IPS-11a (cell line): ENCODE results near the gene CHAF1B.

Source experiments
- H3K4me3 ChIP-seq: one replicate; pipeline ENCODE4 v1.5.1; 2013; ENCODE audit warnings: low read depth, low read length, control low read depth

CHAF1B gene

DNA sequence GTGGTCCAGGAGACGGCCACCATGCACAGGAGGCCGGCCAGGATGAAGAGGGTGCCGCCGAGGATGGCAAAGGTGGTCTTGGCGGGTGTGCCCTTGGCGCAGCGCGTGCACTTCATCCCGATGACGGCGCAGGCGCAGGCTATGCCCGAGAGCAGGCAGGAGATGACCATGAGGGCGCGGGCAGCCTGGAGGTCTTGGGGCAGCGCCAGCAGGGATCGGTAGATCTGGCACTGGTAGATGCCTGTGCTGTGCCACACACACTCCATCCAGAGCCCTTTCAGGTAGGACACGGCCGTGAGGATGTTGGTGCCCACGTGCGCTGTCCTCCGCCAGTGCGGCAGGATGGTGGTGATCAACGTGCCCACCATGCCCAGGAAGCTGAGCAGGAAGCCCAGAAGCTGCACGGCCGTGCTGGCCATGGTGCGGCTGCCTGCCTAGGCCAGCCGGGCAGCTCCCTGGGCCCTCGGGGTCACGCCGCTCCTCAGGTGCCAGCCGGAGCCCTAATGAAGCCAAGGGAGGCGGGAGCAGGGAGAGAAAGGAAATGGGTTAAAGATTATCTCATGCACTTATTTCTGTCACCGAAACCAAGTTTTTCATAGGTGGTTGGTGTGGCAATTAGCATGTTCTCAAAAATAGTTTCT is 76.2 kb downstream of the CHAF1B start:
- no peak overlapping the region for H3K4me3 ChIP-seq

DNA sequence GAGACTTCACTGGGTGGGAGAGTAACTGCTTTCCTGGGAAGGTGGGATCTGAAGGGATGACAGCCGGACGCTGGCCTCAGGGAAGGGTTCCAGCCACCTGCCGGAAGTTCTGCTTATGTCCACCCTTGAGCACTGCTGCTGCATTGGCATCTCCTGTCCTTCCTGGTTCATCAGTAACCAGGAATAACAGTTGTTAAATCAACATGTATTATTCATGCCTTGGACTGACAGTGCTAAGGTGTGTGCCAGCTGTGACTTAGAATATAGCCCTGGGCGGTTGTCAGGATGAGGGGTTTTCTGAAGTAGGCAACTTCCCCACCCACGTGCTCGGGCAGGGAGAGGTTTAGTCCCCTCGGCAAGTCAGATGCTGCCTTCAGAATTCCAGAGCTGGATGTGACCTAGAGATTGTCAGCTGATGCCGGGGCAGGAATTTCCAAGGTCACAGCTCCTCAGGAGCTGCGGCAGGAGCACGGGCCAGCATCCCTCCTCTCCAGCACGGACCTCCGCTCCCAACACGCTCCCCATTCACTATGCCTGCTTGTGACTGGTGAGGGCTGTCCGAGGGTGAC is 76.8 kb downstream of the CHAF1B start:
- H3K4me3 ChIP-seq, result no peak overlapping the region

DNA sequence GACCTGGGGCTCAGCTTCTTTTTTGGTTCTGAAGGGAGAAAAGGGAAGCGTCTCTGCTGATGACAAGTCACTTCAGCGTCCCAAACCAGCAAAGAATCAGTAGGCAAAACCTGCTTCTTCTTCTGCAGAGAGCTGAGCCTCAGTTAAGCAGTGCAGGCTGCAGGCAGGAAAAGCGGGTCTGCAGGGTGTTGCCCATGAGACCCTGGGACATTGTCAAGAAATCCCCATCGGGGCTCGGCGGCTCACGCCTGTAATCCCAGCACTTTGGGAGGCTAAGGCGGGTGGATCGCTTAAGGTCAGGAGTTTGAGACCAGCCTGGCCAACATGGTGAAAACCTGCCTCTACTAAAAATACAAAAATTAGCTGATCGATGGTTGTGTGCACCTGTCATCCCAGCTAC is 78.0 kb downstream of the CHAF1B start:
- H3K4me3 ChIP-seq, result no peak overlapping the region

DNA sequence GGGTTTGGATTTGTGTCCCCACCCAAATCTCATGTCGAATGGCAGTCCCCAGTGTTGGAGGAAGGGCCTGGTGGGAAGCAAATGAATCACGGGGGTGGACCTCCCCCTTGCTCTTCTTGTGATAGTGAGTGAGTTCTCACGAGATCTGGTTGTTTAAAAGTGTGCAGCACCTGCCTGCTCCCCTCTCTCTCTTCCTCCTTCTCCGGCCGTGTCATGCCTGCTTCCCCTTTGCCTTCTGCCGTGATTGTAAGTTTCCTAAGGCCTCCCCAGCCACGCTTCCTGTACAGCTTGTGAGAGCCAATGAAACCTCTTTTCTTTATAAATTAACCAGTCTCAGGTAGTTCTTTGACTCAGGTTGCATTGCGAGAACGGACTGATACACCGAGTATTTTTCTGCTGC is 78.8 kb downstream of the CHAF1B start:
- H3K4me3 ChIP-seq, result no peak overlapping the region

DNA sequence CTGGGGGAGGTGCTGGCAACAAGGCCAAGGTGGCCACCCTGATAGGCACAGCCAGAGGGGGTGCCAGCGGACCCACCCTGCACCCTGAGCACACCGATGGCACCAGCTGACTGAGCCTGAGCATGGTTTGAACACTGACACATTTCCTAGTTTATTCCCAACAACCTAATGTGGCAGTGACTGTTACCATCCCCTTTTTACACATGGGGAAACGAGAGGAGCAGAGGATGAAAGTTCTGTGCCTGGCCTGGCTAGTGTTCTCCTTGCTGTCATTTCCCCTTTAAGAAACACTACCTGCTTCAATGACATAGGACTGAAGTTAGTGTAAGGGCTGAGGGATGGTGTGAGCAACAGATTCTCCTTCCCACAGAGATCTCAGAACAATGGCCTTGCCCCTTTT is 79.4 kb downstream of the CHAF1B start:
- H3K4me3 ChIP-seq, result no peak overlapping the region

DNA sequence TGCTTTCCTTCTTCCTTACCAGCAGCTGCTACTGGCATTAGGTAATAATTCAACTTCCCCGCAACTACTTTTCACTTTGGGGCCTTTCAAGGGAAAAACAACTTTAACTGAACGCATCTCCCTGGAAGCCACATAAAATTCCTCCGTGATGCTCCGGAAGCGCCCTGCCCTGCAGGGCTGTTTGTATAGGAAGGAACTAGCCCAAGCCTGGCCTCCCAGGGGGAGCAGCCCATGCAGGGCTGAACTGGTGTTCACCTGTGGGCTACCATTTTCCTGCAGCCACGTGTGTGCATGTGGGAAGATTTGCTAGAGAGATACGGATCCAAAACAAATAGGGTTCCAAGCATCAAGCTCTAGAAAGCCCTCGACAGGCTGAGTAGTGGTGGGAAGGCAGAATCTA is 80.3 kb downstream of the CHAF1B start:
- H3K4me3 ChIP-seq, result no peak overlapping the region

DNA sequence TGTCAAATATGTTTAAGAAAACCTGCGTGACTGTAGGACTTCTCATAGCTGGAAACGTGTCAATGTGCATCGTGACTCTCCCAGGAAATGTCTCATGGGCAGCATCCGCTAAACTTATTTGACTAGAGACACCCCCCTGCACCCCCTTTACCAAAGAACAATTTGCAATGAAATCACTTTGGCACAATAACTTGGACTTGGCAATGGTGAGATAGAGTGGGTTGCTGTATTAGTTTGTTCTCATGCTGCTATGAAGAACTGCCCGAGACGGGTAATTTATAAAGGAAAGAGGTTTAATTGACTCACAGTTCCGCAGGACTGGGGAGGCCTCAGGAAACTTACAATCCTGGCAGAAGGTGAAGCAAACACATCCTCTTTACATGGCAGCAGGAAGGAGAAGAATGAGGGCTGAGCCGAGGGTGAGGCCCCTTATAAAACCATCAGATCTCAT is 80.9 kb downstream of the CHAF1B start:
- H3K4me3 ChIP-seq, result no peak overlapping the region
